HepG2 (cell line): ENCODE results near the gene RPF1. TPM values are rescaled to one million over a fixed set of nuclear protein-coding genes. Genes with fewer than 3 reads are reported as not detected.
A peak's percentile ranks its signal among the peaks of the same experiment; 100 is the strongest.

ENCODE experiments used
- DNMT3B ChIP-seq: conservative IDR thresholded peaks from 2 replicates; pipeline ENCODE4 v1.6.1; 2016; ENCODE audit warnings: missing biosample characterization, control low read depth
- MTF1 ChIP-seq: sonication (generic); formaldehyde crosslinking; IDR thresholded peaks from 2 replicates; pipeline ENCODE4 v1.5.0; 2020; ENCODE audit warnings: missing genetic modification reagents
- NPAS2 ChIP-seq: sonication (generic); formaldehyde crosslinking; IDR thresholded peaks from 2 replicates; pipeline ENCODE4 v1.8.0; 2022; ENCODE audit warnings: mild to moderate bottlenecking, missing genetic modification reagents, borderline replicate concordance
- POLR2G ChIP-seq: fragments of 200-400 bp; formaldehyde crosslinking; IDR thresholded peaks from 2 replicates; pipeline ENCODE4 v1.6.1; 2018; ENCODE audit warnings: mild to moderate bottlenecking, low read depth, low read length, moderate library complexity
- PTBP1 ChIP-seq: fragments of 200-400 bp; formaldehyde crosslinking; IDR thresholded peaks from 2 replicates; pipeline ENCODE4 v1.6.1; 2018; ENCODE audit warnings: low read length, low read depth; ENCODE audit not compliant: poor library complexity, severe bottlenecking
- RARA ChIP-seq: IDR thresholded peaks from 2 replicates; pipeline ENCODE4 v1.6.1; 2016; ENCODE audit warnings: missing genetic modification reagents, missing compliant biosample characterization
- RFXAP ChIP-seq: sonication (generic); formaldehyde crosslinking; IDR thresholded peaks from 2 replicates; pipeline ENCODE4 v1.4.0; 2020; ENCODE audit warnings: missing genetic modification reagents, borderline replicate concordance
- SATB2 ChIP-seq: sonication (generic); formaldehyde crosslinking; IDR thresholded peaks from 2 replicates; pipeline ENCODE4 v1.5.0; 2020; ENCODE audit warnings: missing genetic modification reagents
- ZNF124 ChIP-seq: sonication (generic); formaldehyde crosslinking; IDR thresholded peaks from 2 replicates; pipeline ENCODE4 v1.4.0; 2020; ENCODE audit warnings: missing genetic modification reagents
- ZNF136 ChIP-seq: sonication (generic); formaldehyde crosslinking; IDR thresholded peaks from 2 replicates; pipeline ENCODE4 v1.8.1; 2022; ENCODE audit warnings: low read depth, mild to moderate bottlenecking, moderate library complexity, missing genetic modification reagents
- ZNF225 ChIP-seq: sonication (generic); formaldehyde crosslinking; IDR thresholded peaks from 2 replicates; pipeline ENCODE4 v1.4.0; 2020; ENCODE audit warnings: mild to moderate bottlenecking, missing genetic modification reagents
- ZNF24 ChIP-seq: fragments of 450-650 bp; IDR thresholded peaks from 2 replicates; pipeline ENCODE4 v1.6.1; 2017; ENCODE audit warnings: antibody characterized with exemption, mild to moderate bottlenecking
- ZNF282 ChIP-seq: fragments of 450-650 bp; IDR thresholded peaks from 2 replicates; pipeline ENCODE4 v1.6.1; 2018; ENCODE audit not compliant: partially characterized antibody
- ZNF354B ChIP-seq: sonication (generic); formaldehyde crosslinking; IDR thresholded peaks from 2 replicates; pipeline ENCODE4 v1.8.0; 2022; ENCODE audit warnings: mild to moderate bottlenecking, missing genetic modification reagents
- ZSCAN29 ChIP-seq: sonication (generic); formaldehyde crosslinking; conservative IDR thresholded peaks from 2 replicates; pipeline ENCODE4 v1.4.0; 2020; ENCODE audit warnings: mild to moderate bottlenecking, missing genetic modification reagents
- polyA plus RNA-seq, 8 experiments: library from polyadenylated mRNA; depleted of rRNA in 3 of 8; stranded (reverse) in 7 of 8; unstranded in 1 of 8; fragments of >200 nt; fragmentation: Illumina TruSeq in 4 of 8; extraction: Trizol in 4 of 8; gene quantifications; 2 replicates each; pipeline versions ENCODE4 v1.2.1 to v1.2.3, GENCODE V29; 2011 to 2016; ENCODE audit warnings: low read depth in 4 of 8, missing spikeins in 1 of 8, mixed read lengths in 1 of 8; ENCODE audit not compliant: insufficient read depth in 1 of 8
- total RNA-seq, 5 experiments: library from RNA; depleted of rRNA; stranded (reverse); fragments of >200 nt; fragmentation: Illumina TruSeq; extraction: Trizol; gene quantifications; 2 replicates each; pipeline ENCODE4 v1.2.3, GENCODE V29; 2016; ENCODE audit warnings: low read depth in 1 of 5
- TF ChIP-seq, protein P1 (sequence below): sonication (generic); formaldehyde crosslinking; IDR thresholded peaks from 2 replicates; pipeline ENCODE4 v1.5.1; 2020; ENCODE audit warnings: mild to moderate bottlenecking, missing genetic modification reagents
- TF ChIP-seq, protein P2 (sequence below): sonication (generic); formaldehyde crosslinking; IDR thresholded peaks from 2 replicates; pipeline ENCODE4 v1.4.0; 2020; ENCODE audit warnings: low read depth, mild to moderate bottlenecking, missing genetic modification reagents
- TF ChIP-seq, protein P3 (sequence below): sonication (generic); formaldehyde crosslinking; IDR thresholded peaks from 2 replicates; pipeline ENCODE4 v1.4.0; 2020; ENCODE audit warnings: missing genetic modification reagents
- TF ChIP-seq, protein P4 (sequence below): sonication (generic); formaldehyde crosslinking; IDR thresholded peaks from 2 replicates; pipeline ENCODE4 v1.5.1; 2020; ENCODE audit warnings: missing genetic modification reagents, mild to moderate bottlenecking, borderline replicate concordance

Gene RPF1
- total and polyA plus RNA-seq, 2 of the 13 experiments (the other 11 are each of a cell fraction or from before 2014, with no cell fraction given) = 23.0 to 39.0 TPM

DNA sequence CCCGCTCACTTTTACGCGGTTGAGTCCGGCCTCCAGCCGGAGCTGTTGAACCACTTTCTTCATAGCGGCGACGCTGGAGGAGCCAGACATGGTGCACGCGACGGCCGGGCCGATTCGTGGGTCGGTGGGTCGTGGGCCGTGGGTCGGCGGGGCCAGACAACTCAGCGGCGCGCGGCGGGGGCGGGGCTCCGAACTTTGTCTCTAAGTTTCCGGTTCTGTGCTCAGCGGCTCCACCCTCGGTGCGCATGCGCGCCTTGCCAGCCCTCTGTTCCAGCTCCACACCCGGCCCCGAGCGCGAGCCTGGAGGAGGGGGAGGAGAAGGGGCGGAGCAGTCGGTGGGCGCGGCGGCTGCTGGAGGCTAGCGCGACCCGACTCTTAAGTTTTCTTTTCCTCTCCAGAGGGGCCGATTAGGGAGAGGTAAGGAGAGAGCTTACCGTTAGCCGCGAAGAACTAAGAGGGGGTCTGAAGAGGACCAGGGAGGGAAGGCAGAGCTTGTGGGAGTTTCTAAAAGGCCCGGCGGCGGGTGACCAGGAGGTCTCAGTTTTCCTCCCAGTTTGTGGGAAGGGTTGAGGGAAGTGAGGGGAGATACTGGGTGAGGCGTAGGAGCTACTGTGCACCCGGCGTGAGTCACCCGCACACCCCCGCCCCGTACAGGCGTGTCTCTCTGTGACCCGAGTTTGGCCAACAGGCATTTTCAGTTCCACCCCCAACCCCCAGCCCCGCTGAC, 27.1 kb downstream of the RPF1 start, which contains the start of the genes GNG5 and SPATA1 (continued):
- TF ChIP-seq ZSCAN29 (CRISPR knock-in tag) (peak; percentile 79; the same call in 1 of the 2 replicates), ZNF136 (CRISPR knock-in tag) (peak; percentile 64; the same call in 1 of the 2 replicates), RFXAP (no peak), DNMT3B (CRISPR knock-in tag) (peak; percentile 22; the same call in 1 of the 2 replicates), ZNF354B (CRISPR knock-in tag) (0 out of 2 replicates have a peak, but pooled peaks have one; percentile 47), PTBP1 (no peak), ZNF225 (CRISPR knock-in tag) (no peak; the same call in 1 of the 2 replicates), NPAS2 (no peak), POLR2G (peak; percentile 92), RARA (CRISPR knock-in tag) (peak; percentile 78), SATB2 (CRISPR knock-in tag) (no peak), MTF1 (CRISPR knock-in tag) (no peak), ZNF124 (CRISPR knock-in tag) (no peak; the same call in 1 of the 2 replicates), ZNF24 (no peak), ZNF282 (no peak)
- TF ChIP-seq, protein P1, sequence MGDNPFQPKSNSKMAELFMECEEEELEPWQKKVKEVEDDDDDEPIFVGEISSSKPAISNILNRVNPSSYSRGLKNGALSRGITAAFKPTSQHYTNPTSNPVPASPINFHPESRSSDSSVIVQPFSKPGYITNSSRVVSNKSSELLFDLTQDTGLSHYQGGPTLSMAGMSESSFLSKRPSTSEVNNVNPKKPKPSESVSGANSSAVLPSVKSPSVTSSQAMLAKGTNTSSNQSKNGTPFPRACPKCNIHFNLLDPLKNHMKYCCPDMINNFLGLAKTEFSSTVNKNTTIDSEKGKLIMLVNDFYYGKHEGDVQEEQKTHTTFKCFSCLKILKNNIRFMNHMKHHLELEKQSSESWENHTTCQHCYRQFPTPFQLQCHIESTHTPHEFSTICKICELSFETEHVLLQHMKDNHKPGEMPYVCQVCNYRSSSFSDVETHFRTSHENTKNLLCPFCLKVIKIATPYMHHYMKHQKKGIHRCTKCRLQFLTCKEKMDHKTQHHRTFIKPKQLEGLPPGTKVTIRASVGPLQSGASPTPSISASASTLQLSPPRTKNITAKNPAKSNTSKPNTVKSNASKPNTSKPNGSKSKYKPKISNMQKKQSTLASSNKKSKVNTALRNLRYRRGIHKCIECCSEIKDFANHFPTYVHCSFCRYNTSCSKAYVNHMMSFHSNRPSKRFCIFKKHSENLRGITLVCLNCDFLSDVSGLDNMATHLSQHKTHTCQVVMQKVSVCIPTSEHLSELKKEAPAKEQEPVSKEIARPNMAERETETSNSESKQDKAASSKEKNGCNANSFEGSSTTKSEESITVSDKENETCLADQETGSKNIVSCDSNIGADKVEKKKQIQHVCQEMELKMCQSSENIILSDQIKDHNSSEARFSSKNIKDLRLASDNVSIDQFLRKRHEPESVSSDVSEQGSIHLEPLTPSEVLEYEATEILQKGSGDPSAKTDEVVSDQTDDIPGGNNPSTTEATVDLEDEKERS (CRISPR knock-in tag) = no peak
- TF ChIP-seq, protein P2, sequence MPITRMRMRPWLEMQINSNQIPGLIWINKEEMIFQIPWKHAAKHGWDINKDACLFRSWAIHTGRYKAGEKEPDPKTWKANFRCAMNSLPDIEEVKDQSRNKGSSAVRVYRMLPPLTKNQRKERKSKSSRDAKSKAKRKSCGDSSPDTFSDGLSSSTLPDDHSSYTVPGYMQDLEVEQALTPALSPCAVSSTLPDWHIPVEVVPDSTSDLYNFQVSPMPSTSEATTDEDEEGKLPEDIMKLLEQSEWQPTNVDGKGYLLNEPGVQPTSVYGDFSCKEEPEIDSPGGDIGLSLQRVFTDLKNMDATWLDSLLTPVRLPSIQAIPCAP = no peak
- TF ChIP-seq, protein P3, sequence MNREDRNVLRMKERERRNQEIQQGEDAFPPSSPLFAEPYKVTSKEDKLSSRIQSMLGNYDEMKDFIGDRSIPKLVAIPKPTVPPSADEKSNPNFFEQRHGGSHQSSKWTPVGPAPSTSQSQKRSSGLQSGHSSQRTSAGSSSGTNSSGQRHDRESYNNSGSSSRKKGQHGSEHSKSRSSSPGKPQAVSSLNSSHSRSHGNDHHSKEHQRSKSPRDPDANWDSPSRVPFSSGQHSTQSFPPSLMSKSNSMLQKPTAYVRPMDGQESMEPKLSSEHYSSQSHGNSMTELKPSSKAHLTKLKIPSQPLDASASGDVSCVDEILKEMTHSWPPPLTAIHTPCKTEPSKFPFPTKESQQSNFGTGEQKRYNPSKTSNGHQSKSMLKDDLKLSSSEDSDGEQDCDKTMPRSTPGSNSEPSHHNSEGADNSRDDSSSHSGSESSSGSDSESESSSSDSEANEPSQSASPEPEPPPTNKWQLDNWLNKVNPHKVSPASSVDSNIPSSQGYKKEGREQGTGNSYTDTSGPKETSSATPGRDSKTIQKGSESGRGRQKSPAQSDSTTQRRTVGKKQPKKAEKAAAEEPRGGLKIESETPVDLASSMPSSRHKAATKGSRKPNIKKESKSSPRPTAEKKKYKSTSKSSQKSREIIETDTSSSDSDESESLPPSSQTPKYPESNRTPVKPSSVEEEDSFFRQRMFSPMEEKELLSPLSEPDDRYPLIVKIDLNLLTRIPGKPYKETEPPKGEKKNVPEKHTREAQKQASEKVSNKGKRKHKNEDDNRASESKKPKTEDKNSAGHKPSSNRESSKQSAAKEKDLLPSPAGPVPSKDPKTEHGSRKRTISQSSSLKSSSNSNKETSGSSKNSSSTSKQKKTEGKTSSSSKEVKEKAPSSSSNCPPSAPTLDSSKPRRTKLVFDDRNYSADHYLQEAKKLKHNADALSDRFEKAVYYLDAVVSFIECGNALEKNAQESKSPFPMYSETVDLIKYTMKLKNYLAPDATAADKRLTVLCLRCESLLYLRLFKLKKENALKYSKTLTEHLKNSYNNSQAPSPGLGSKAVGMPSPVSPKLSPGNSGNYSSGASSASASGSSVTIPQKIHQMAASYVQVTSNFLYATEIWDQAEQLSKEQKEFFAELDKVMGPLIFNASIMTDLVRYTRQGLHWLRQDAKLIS (CRISPR knock-in tag) = no peak
- TF ChIP-seq, protein P4, sequence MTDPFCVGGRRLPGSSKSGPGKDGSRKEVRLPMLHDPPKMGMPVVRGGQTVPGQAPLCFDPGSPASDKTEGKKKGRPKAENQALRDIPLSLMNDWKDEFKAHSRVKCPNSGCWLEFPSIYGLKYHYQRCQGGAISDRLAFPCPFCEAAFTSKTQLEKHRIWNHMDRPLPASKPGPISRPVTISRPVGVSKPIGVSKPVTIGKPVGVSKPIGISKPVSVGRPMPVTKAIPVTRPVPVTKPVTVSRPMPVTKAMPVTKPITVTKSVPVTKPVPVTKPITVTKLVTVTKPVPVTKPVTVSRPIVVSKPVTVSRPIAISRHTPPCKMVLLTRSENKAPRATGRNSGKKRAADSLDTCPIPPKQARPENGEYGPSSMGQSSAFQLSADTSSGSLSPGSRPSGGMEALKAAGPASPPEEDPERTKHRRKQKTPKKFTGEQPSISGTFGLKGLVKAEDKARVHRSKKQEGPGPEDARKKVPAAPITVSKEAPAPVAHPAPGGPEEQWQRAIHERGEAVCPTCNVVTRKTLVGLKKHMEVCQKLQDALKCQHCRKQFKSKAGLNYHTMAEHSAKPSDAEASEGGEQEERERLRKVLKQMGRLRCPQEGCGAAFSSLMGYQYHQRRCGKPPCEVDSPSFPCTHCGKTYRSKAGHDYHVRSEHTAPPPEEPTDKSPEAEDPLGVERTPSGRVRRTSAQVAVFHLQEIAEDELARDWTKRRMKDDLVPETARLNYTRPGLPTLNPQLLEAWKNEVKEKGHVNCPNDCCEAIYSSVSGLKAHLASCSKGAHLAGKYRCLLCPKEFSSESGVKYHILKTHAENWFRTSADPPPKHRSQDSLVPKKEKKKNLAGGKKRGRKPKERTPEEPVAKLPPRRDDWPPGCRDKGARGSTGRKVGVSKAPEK = no peak
